ENCODE data around the gene RPL38.

Gene RPL38

GRCh38 chr17:74211141-74211911 is 7.8 kb downstream of the RPL38 start:
- no peak for DNase-seq (ENCODE audit: low read depth)

GRCh38 chr17:74211912-74212208 is 8.4 kb downstream of the RPL38 start:
- DNase-seq (ENCODE audit: low read depth) = no peak

DNA sequence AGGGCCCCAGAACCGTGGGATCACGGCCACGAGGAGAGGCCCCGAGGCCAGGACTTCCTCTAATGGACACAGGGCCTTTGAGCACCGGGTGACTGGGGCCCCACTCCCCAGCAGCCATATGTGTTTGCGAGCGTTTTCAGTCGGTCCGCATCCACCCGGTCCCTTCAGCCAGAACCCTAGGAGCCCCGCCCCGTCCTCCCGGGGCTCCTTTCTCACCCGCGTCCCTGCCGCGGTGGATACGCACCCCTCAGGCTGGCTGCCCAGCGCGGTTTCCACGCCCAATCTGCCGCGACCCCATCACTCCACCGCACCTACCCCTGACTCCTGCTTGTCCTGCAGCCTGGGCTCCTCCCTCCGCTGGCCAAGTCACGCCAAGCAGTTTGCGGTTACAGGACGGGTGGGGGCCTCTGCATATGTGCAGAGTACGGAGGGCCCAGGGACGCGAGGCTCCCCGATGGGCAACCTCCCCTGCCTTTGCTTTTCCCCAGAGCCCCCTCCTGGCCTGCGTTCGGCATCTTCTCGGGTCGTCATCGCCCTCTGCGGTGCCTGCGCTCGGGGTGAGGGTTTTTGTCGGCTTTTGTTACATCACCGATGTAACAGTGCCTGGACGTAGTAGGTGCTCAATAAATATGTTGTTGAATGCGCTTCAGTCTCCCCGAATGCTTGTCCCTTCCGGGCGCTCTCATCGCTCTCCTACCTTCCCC is 8.9 kb downstream of the RPL38 start:
- no peak for DNase-seq (ENCODE audit: low read depth)

DNA sequence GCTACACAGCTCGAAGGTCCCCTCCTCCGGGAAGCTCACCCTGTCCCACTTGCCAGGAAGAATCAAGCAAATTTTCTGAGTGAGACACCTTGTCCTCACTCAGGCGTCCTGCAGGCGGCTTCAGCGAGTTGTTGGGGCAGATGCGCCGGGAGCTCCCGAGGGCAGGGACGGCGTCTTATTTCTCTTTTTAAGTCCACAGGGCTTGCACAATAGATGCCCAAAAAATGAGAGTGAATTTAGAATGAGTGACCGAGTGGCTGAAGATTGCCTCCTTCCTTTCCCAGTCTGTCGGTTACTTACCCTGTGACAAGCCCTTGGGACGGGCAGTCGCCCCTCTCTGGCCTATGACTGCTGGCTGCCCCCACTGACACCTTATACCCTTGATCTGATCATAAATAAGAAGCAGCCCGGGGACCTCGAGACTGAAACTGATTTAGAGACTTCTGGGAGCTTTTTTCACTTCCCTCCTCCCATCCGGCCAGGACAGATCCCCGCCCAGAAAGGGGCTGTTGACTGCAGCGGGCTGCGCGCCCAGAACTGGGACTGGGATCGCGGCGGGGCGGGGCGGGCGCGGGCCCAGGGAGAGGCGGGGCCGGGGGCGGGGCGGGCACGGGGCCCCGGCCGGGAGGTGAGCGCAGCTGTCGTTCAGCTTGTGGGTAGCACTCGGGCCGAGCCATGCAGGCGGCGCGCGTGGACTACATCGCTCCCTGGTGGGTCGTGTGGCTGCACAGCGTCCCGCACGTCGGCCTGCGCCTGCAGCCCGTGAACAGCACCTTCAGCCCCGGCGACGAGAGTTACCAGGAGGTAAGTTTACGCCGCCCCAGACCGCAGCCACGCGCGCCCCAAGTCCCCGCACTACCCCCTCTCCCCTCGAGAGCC is 9.7 kb downstream of the RPL38 start, which contains the start of gene TTYH2:
Gene TTYH2 (plus strand): TSS at position 659 of the 879 bp plus-strand sequence. CDS start 17 bp downstream, at position 676.
- peak; percentile 62 for DNase-seq (ENCODE audit: low read depth)

GRCh38 chr17:74213861-74214391 is 10.4 kb downstream of the RPL38 start:
- DNase-seq (ENCODE audit: low read depth) = no peak

- no peak for DNase-seq (ENCODE audit: low read depth)
These were observed 11.2 kb downstream of the RPL38 start for GRCh38 chr17:74214484-74215341.

DNA sequence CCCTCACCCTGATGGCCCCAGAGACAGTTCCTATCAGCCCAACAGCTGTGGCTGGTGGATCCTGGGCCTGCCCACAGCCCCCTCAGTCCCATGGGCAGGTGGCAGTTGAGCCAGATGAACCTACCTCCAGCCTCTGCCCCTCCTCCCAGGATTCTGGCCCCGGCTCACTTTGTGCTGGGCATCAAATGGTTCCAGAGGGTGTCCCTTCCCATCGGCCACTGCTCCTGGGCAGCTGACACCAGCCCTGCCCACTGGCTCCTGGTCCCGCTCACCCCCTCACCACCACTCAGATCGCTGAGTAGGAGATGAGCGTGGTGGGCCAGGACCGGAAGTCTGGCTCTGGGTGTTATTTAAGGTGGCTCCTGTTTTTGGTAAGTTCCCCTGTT is 11.9 kb downstream of the RPL38 start:
- DNase-seq (ENCODE audit: low read depth) = no peak

GRCh38 chr17:74216505-74216904 is 13.0 kb downstream of the RPL38 start:
- no peak for DNase-seq (ENCODE audit: low read depth)

DNA sequence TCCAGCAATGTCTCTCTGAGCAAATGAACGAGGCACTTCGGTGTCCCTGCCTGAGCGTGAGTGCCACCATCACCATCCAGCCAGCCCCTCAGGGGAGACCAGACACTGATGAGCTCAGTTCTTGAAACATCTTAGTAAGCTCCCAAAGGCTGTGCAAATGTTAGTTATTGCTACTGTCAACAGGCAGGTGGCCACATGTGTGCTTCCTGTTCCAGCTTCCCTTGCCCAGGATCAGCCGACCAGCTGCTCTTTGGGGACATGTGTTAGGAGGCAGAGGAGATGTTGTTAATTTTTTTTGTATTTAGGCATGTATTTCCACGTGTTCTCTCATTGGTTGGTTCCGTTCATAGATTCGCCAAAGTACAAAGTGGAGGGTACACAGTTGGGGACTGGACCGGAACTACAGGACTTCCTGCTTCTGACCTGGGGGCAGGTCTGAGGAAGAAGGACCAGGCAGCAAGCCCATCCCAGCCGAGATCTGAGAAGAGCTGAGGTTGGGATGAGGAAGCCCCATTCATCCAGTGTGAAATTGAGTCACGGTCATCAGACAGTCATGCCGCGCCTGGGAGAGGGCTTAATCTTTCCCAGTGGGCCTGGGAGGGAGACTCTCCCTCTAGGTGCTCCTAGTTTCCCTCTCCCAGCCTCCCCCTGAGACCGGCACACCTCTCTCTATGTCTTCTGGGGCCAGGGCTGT is 13.7 kb downstream of the RPL38 start:
- no peak for DNase-seq (ENCODE audit: low read depth)

DNA sequence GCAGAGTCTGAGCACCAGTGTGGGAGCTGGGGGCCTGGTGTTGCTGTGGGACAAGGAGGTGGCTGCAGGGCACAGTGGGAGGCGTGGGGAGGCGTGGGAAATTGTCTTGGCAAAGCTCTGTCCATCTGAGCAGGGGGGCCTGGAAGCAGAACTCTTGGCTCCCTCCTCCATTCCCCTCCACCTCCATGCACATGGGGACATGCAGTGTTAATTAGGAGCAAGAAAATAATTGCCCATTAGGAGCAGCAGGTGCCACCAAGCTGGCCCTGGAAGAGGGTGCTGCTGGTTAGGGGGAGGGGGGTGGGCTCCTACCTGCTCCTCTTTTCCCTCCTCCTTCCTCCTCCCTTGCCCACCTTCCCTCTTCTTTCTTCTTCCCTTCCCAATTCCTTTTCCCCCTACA is 14.4 kb downstream of the RPL38 start:
- no peak for DNase-seq (ENCODE audit: low read depth)

DNA sequence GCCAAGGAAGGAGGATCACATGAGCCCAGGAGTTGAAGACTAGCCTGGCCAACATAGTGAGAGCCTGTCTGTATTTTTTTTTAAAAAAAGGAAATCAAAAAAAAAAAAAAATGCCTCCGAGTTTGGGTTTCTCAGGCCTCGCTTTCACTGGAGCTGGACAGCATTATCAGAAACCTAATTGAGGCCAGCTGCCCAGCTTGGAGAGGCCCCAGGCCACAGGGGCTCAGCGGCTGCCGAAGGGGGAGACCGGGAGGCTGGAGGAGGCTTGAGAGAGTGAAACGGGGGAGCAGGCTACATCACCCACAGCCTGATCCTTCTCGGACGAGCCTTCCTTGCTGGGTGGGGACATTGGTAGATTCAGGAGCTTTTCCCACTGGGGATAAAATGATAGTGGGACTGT is 15.0 kb downstream of the RPL38 start:
- DNase-seq (ENCODE audit: low read depth) = no peak

DNA sequence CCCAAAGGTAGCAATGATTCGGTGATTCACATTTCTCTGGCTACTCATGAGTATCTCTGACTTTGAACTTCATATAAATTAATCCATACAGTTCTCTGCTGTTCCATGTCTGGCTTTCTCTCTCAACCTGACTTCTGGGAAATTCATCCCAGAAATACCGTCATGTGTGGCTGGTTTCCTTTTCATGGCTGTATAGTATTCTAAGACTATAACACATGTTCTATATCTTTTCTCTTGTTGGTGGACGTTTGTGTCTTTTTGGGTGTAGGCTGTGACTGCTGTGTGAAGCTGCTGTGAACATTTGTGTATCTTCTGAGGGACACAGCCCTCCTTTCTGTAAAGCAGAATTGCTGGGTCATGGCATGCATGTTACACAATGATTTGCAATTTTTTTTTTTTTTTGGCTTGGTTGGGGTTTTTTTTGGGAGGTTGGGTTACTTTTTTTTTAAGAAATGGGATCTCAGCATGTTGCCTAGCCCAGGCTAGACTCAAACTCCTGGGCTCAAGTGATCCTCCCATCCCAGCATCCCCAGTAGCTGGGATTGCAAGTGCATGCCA is 16.2 kb downstream of the RPL38 start:
- DNase-seq (ENCODE audit: low read depth) = no peak

GRCh38 chr17:74220219-74220618 is 16.7 kb downstream of the RPL38 start:
- no peak for DNase-seq (ENCODE audit: low read depth)

GRCh38 chr17:74220946-74221818 is 17.7 kb downstream of the RPL38 start:
- DNase-seq (ENCODE audit: low read depth) = no peak

DNA sequence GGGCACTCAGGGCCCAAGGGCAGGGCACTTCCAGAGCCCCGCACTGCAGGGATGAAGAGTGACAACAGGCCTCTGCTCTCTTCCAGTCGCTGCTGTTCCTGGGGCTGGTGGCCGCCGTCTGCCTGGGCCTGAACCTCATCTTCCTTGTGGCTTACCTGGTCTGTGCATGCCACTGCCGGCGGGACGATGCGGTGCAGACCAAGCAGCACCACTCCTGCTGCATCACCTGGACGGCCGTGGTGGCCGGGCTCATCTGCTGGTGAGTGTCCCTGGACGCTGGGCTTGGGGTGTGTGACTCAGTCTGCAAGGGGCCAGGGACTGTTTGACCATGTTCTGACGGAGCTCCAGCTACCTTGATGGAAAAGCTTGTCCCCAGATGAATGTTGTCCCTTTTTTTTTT is 18.9 kb downstream of the RPL38 start:
- no peak for DNase-seq (ENCODE audit: low read depth)

DNA sequence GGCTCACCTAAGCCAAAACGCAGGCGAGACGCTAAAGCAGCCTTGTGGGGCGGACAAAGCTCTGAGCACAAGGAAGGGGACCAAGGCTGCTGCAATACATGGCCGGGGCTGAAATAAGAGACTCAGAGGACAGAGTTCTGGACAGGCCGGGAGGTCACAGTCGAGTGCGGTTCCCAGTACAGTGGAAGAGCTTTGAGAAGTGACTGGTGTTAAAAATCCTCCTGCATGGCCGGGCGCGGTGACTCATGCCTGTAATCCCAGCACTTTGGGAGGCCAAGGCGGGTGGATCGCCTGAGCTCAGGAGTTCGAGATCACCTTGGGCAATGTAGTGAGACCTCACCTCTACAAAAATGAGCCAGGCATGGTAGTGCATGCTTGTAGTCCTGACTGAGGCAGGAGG is 20.4 kb downstream of the RPL38 start:
- DNase-seq (ENCODE audit: low read depth) = no peak

- no peak for DNase-seq (ENCODE audit: low read depth)
These were observed 21.7 kb downstream of the RPL38 start for GRCh38 chr17:74224959-74225725.

DNA sequence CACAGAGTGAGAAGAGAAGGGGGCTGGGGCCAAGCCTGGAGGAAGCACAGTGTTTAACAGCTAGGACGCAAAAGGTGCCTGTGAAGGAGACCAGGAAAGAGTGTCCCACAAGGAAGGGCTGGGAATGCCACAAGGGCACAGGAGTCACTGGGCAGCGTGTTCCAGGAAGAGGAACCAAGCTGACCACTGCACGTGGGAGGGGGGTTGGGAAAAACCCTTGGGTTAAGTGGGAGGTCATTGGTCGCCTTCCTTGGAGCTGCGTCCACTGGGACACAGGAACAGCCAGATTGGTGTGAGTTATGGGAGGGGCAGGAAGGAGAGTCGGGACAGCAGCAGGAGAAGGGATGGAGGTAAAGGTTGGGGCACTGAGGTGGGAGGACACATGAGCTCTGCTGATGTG is 22.8 kb downstream of the RPL38 start:
- DNase-seq (ENCODE audit: low read depth) = no peak

Data from activated T-cell treated with anti-CD3 and anti-CD28 coated beads for 1 hour (primary cell).